GM19452 (cell line): ENCODE results near the gene PRDM16.

Experiments used
- ATAC-seq: cut with Tn5 transposase; IDR thresholded peaks from one replicate; pipeline ENCODE4 v1.9.1; 2021; ENCODE audit not compliant: unreplicated experiment

The PRDM16 gene

GRCh38 chr1:3476666-3477065 is 407.7 kb downstream of the PRDM16 start:
- ATAC-seq = no peak

- no peak for ATAC-seq
These were observed 408.4 kb downstream of the PRDM16 start for GRCh38 chr1:3477241-3477995.

- ATAC-seq = no peak
These were observed 409.2 kb downstream of the PRDM16 start for GRCh38 chr1:3478187-3478586.

- ATAC-seq = no peak
These were observed 410.7 kb downstream of the PRDM16 start for GRCh38 chr1:3479511-3480368.

GRCh38 chr1:3480369-3480719 is 411.3 kb downstream of the PRDM16 start:
- ATAC-seq = no peak

GRCh38 chr1:3481046-3481445 is 412.0 kb downstream of the PRDM16 start:
- no peak for ATAC-seq

- ATAC-seq = no peak
These were observed 412.9 kb downstream of the PRDM16 start for GRCh38 chr1:3481836-3482375.

GRCh38 chr1:3482378-3482849 is 413.4 kb downstream of the PRDM16 start:
- no peak for ATAC-seq

GRCh38 chr1:3483380-3483779 is 414.4 kb downstream of the PRDM16 start:
- ATAC-seq = no peak

- no peak for ATAC-seq
These were observed 414.9 kb downstream of the PRDM16 start for GRCh38 chr1:3483801-3484444.

GRCh38 chr1:3485016-3485415 is 416.0 kb downstream of the PRDM16 start:
- ATAC-seq = no peak
